DMS 273 (cell line): ENCODE measurements around the gene ECHS1.
"Not testable (repeated sequence)": the region's sequence is repeated elsewhere in the genome, so short reads cannot be mapped to it uniquely, and the experiment has no call there.

ENCODE experiments used
- DNase-seq: peaks from one replicate; lab custom pipeline; 2025; ENCODE audit not compliant: unreplicated experiment; lab: John Stamatoyannopoulos, UW

Gene ECHS1

DNA sequence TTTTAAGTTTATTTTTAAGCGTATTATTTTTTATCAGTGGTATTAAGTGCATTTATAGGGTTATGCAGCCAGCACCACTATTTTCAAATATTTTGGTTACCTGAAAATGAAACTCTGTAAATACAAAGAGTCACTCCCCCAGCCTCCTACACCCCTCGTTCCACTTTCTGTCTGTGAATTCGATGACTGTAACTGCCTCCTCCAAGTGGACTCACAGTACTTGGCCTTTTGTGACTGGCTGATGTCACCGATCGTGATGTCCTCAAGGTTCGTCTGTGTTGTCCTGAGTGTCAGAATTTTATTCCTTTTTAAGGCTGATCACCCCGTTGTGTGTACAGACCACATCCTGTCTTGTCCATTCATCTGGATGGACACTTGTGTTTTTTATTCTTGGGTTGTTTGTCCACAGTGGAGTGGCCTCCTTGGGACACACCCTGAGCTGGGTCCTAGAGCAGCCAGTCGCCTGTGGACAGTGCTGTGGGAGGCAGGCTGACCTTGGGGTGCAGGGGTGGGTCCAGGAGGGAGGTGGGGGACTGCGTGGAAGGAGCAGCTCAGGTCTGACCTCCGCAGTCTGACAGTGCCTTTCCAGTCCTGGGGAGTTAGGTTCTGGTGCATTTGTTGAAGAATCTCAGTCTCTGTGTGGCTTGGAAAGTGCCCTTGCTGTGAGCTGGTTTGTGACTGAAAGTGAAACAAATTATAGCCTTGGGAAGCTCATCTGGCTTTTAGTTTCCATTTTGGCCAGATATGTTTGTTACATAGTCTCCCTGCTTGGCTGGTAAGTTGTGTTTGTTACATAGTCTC is 27.7 kb upstream of the ECHS1 start:
- DNase-seq, result no peak

DNA sequence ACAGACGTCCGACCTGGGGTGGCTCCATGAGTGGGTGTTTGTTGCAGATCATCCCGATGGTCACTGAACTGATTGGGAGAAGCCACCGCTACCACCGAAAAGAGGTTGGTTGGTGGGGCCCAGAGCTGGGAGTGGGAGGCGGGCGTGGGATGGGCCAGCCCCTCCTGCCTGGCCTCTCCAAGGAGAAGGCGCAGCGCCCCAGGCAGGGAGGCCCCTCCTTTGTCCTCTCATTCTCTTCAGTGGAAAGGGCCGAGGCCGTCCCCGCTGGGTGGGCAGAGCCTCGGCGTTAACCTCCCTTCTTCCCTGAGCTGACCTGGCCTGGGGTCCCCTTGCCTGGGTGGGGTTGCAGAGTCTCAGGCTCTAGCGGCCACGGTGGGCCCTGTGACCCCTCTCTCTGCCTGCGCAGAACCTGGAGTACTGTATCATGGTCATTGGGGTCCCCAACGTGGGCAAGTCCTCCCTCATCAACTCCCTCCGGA is 26.0 kb upstream of the ECHS1 start:
- no peak for DNase-seq

DNA sequence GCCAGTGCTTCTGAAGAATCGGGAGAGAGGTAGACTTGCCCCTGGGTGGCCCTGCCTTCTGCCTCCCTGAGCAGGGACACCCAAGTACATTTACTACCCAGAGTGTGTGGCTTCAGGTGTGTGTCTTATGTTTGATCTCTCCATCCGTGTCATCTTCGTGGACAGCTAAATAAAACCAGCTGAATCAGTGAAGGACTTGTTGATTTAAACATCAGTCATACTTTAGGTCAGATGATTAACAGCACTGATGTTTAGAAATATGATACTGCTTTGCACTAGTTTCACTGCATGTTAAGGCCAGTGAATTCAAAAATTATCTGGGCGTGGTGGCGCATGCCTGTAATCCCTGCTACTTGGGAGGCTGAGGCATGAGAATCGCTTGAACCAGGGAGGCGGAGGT is 24.8 kb upstream of the ECHS1 start:
- DNase-seq, result no peak

DNA sequence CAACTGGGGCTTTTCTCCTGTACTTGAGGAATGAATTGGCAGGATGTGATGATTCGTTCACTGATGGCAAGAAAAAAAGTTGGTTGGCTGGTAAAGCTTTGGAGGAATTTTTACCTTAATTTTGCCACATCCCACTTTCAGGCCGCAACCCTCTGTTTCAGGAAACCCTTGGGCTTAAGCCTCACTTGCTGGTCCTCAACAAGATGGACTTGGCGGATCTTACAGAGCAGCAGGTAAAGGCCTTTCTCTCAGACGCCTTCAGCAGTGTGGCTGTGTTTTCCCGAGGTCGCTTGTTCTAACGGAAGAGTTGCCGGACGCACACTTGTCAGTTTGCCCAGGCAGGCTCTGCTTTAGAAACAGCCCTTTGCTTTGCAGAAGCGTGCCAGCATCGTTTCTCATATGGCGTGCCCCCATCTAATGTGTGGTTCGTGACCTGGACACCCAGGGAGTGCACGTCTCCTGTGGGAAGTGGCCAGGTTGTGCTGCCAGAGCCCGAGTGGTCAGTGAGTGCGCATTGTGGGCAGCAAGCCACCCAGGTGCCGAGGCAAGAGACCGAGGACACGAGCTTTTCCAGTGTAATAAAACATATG is 23.0 kb upstream of the ECHS1 start:
- no peak for DNase-seq

DNA sequence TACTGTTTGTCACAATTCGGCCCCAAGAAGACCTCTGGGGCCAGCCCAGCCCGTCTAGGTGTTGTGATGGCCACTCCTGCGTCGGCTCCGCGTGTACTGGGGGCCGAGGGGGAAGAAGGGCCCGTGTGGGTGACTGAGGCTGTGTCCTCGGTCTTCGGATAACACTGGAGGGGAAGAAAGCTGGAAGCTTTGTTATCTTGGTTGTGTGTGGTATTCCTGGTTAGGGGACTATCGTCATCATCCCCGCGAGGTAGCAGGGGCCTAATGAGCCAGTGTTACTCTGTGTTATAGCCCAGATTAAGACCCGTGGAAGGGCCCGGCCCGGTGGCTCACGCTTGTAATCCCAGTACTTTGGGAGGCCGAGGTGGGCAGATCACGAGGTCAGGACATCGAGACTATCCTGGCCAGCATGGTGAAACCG is 21.7 kb upstream of the ECHS1 start:
- DNase-seq, result no peak

DNA sequence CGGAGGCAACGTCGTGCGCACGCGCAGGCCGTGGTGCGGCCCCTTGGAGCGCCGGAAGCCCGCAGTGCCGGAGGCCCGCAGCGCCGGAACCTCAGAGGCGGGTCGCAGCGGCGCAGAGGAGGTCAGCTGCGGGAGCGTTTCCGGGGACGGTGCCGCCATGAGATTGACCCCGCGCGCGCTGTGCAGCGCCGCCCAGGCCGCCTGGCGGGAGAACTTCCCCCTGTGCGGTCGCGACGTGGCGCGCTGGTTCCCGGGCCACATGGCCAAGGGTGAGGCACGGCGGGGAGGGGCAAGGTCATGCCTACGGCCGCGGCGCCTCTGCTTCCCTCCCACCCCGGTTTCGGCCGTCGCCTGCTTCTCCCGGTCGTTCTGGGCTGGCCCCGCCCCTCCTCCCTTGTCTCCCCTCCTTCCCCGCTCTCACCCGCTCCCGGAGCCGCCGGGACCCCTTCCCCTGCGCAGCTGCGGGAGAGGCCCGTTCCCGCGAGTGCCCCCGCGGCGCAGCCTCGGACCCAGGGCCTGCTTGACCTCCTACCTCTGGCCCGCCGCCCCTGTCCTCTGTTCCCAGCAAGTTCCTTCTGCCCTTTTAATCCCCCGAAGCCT is 21.0 kb upstream of the ECHS1 start, which contains the start of gene MTG1:
Gene MTG1 (plus strand): TSS at position 94 of the 600 bp plus-strand sequence. CDS start 64 bp downstream, at position 158.
- DNase-seq, result peak; percentile 97

DNA sequence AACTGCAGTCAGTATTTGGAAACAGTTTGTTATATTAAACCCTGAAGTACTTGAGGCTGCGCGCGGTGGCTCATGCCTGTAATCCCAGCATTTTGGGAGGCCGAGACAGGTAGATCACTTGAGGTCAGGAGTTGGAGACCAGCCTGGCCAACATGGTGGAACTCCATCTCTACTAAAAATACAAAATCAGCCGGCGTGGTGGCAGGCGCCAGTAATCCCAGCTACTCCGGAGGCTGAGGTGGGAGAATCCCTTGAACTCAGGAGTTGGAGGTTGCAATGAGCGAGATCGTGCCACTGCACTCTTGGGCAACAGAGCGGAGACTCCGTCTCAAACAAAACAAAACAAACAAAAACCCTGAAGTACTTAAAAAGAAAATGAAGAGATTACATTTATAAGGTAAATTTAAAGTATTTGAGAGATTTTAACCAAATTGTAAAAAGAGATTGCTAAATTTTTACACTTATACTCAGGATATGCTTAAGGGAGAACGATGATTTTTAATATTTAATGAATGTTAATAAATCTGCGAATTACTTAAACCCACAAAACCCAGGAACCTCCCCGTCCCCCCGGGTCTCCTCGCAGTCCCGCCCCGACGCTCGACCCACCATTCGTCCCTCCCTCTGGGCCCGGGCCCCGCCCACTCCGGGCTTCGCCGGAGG is 20.4 kb upstream of the ECHS1 start:
- no peak for DNase-seq

DNA sequence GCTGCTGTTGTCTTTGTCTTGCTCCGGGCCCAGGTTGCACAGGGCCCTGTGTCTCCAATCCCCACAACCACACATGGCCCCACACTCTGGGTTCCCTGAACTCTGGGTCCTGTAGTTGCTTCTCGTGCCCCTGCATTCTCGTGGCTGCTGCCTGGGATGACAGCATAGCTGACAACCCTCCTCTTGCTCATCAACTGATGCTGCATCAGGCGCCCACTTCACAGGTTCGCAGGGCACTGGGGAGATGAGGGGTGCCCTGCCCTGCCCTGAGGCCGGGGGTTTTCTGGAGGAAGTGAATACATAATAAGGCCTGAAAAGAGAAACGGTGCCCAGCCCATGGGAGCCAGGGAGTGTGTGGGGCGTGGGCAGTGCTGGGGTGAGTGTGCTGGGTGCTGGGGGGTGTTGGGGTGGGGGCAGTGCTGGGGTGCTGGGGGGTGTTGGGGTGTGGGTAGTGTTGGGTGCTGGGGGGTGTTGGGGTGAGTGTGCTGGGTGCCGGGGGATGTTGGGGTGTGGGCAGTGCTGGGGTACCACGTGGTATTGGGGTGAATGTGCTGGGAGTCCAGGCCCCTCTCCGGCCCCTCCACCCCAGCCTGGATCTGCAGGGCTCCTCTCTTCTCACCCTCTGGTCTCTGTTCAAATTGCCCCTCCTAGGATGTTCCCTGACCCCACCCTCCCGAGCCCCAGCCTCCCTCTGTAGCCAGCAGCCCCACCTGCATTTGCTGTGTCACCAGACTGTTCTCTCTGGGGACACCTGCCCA is 18.8 kb upstream of the ECHS1 start:
- DNase-seq, result no peak

DNA sequence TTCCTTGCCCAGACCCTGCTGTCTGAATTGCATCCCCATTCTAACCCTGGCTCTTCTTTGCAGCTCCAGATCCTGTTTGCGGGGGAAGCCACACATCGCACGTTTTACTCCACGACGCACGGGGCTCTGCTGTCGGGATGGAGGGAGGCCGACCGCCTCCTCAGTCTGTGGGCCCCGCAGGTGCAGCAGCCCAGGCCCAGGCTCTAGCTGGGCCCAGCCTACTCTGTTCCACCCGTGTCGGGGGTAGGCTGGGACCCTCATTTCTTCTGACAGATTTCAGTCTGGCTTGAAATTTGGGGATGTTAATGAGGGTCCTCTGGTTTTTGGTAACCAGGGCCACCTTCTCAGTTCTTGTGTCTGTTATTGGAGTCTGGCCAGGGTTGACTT is 18.1 kb upstream of the ECHS1 start:
- DNase-seq, result no peak

DNA sequence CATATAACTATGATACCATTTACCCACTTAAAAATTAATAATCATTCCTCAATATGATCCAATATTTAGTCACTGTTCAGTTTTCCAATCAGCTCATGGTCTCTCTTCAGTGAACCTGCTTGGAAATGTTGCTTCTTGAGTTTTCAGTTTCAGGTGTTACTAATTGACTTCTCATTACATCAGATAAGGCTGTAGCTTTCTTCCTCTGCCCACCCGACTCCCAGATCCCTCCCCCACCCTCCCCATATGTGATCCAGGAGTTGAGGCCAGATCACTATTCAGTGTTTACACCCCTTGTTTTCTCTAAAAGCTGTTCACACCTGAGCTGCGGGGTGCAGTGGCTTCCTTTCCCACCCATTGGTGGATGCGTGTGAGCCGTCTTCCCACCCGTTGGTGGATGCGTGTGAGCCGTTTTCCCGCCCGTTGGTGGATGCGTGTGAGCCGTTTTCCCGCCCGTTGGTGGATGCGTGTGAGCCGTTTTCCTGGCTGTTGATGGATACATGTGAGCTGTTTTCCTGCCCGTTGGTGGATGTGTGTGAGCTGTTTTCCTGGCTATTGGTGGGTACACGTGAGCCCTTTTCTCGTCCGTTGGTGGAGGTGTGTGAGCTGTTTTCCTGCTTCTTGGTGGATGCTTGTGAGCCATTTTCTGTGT is 17.6 kb upstream of the ECHS1 start:
- no peak for DNase-seq

DNA sequence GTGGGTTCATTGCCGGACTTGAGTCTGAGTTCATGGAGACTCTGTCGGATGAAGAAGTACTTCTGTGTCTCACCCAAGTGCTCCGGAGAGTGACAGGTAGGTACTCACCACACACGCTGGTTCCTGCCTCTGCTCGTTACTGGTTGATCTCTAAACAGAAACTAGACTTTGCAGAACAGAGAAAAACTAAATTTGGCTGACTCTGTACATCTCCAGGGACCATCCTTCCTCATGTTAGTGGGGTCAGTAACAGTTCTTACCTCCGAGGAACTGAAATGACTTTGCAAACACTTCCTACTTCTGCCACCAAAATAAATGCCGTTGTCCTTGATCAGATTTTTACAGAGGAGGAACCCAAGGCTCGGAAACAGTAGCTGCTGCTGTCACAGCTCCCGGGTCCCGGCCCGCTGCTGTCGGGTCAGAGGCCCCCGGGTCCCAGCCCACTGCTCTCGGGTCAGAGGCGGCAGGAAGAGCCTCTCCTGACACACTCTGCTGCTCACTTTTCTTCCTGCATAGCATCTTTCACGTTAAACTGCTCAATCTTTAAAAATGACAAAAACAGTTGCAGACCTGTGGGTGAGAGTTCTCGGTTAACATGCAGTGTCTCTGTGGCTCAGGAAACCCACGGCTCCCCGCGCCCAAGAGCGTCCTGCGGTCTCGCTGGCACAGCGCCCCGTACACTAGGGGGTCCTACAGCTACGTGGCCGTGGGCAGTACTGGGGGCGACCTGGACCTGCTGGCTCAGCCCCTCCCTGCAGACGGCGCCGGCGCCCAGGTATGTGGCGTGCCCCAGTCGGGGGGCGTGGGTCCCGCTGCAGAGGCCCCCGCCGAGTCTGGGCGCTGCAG is 16.0 kb upstream of the ECHS1 start:
- no peak for DNase-seq

DNA sequence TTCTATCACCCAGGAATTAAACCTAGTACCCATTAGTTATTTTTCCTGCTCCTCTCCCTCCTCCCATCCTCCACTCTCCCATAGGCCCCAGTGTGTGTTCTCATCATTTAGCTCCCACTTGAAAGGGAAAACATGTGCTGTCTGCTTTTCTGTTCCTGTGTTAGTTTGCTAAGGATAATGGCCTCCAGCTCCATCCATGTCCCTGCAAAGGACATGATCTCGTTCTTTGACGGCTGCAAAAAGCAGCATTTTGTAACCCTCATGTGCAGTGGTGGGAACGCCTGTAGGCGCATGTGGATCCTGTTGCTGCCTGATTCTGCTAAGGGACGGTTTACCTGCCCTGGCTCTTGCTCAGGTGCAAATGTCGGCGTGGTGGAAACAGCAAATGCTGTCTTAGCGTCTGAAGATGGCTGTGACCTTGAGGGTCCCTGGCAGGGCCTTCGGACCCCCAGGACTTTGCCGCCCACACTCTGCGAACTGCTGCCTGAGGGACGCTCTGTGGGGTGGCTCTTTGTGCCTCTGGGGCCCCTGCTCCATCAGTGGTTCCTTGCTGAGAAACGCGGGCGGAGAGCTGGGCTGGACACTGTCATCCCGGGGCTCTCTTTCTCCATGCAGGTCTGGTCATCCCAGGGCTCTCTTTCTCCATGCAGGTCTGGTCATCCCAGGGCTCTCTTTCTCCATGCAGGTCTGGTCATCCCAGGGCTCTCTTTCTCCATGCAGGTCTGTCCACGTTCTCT is 15.2 kb upstream of the ECHS1 start:
- DNase-seq, result peak; percentile 49

DNA sequence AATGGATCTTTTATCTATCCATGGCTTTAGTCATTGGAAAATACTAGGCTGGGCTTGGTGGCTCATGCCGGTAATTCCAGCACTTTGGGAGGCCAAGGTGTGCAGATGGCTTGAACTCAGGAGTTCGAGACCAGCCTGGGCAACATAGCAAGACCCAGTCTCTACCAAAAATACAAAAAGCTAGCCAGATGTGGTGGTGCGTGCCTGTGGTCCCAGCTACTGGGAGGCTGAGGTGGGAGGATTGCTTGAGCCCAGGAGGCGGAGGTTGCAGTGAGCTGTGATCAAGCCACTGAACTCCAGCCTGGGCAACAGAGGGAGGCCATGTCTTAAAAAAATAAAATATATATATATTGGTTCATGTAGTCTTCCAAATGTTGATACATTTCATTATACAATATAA is 13.8 kb upstream of the ECHS1 start:
- not testable (repeated sequence) for DNase-seq

DNA sequence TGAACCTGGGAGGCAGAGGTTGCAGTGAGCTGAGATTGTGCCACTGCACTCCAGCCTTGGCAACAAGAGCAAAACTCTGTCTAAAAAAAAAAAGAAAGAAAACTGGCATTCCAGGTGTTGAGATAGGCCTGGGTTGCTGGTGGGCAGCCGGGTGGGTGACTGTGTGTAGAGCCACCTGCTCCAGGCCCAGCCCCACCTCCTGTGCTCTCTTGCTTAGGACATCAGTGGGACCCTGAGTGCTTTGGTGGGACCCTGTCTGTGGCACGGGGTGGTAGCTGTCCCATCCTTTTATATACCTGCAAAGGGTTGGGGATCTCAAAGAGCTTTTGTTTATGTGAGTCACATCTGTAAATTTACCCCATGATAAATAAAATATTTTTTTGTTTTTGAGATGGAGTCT is 12.1 kb upstream of the ECHS1 start:
- no peak for DNase-seq

DNA sequence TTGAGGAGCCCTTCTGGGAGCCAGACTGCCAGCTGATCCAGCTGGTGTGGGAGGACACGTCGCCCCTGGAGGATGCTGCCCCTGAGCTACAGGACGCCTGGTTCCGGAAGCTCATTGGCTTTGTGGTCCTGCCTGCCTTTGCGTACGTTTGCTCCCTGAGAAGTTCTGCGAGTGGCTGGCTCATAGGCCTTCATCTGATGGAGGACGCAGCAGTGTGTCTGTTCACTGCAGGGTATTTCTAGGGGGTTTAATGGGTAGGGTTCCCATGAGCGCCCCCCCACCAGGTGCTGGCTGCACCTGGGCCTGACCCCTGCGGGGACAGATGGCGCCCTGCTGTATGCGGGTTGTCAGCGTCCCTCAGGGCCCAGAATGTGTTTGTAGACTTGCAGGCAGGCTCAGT is 10.9 kb upstream of the ECHS1 start:
- DNase-seq, result no peak

DNA sequence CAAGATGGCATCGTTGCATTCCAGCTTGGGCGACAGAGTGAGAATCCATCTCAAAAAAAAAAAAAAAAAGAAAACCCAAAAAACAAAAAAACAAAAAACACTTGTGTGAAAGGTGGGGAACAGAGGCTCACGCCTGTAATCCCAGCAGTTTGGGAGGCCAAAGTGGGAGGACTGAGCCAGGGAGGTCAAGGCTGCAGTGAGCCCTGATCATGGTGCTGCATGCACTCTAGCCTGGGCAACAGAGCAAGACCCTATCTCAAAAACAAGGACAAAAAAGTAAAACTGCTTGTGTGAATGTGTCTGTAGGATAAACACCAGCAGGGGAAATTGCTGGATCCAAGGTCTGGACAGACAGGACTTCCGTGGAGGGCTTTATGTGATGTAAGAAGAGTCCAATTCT is 10.4 kb upstream of the ECHS1 start:
- no peak for DNase-seq

DNA sequence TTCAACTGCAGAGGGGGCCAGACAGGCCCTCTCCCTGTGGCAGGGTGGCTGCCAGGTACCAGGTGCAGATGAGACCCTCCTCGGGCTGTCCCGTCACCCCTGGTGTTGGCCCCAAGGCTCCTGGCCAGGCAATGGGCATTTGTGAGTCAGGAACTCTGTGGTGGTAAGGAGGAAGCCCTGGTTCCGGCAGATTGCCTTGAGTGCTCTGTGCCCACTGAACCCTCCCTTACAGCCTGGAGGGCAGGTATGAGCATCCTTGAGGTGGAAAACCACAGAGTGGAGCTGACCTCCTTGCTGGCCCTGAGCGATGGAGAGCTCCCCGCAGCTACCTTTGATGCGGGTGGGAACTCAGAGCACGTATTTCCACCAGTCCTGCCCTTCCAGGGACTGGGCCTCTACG is 7.9 kb upstream of the ECHS1 start:
- no peak for DNase-seq

DNA sequence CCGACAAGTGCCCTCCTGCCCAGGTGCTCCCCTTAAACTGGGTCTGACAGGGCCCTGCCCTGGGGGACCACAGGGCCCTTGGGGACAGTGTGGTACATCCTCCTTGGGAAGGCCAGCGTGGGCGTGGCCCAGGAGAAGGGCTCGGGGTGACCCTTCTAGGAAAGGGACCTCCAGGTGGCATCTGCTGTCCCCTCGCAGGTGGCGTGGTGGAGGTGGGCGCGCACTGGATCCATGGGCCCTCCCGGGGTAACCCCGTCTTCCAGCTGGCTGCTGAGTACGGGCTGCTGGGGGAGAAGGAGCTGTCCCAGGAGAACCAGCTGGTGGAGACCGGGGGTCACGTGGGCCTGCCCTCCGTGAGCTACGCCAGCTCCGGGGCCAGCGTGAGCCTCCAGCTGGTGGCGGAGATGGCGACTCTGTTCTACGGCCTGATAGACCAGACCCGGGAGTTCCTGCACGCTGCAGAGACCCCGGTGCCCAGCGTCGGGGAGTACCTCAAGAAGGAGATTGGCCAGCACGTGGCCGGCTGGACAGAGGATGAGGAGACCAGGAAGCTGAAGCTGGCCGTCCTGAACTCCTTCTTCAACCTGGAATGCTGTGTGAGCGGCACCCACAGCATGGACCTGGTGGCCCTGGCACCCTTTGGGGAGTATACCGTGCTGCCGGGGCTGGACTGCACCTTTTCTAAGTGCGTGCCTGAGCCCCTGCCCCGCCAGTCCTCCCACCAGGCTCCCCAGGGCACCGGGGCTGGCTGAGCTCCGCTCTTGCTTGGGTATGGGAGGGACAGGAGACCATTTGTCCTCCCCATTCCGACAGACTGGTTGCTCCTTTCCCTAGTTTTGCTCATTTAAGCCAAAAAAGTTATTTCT is 6.9 kb upstream of the ECHS1 start:
- DNase-seq, result no peak
